Muscle of leg (tissue), 11 donors: ENCODE measurements around the gene FMN1. TPM values are rescaled to one million over a fixed set of nuclear protein-coding genes. Genes with fewer than 3 reads are reported as not detected.

Experiments
- DNase-seq: peaks from one replicate; pipeline ENCODE4 v3.0.0; 2013
- H3K27ac ChIP-seq: one replicate; pipeline ENCODE4 v1.5.1; 2013; ENCODE audit warnings: mild to moderate bottlenecking, low read length, control low read depth
- H3K27me3 ChIP-seq: one replicate; pipeline ENCODE4 v1.6.1; 2013; ENCODE audit warnings: low read length; ENCODE audit not compliant: control insufficient read depth, insufficient read depth
- H3K36me3 ChIP-seq: one replicate; pipeline ENCODE4 v1.6.1; 2013; ENCODE audit warnings: low read length; ENCODE audit not compliant: control insufficient read depth, insufficient read depth
- H3K4me1 ChIP-seq: one replicate; pipeline ENCODE4 v1.6.1; 2013; ENCODE audit warnings: low read length; ENCODE audit not compliant: control insufficient read depth, insufficient read depth
- H3K4me3 ChIP-seq: one replicate; pipeline ENCODE4 v1.5.1; 2013; ENCODE audit warnings: low read length, control low read depth
- H3K9me3 ChIP-seq: replicated peaks from 2 replicates; pipeline ENCODE4 v1.6.1; 2013; ENCODE audit warnings: low read depth, low read length; ENCODE audit not compliant: control insufficient read depth
- WGBS: methylation state at CpG from one replicate; pipeline ENCODE4 v1.1.5; 2013; ENCODE audit warnings: missing lambda C conversion rate; ENCODE audit not compliant: insufficient coverage; 5-methylcytosine and 5-hydroxymethylcytosine counted together
- polyA plus RNA-seq, 8 donors: library from polyadenylated mRNA; unstranded; fragments of 120-200 nt; gene quantifications; one replicate each; pipeline versions ENCODE4 v1.2.1 to v1.2.3, GENCODE V29; 2013; ENCODE audit warnings: inconsistent platforms in 1 of 8, low replicate concordance in 1 of 8; ENCODE audit not compliant: insufficient read length in 8 of 8, insufficient read depth in 1 of 8
- total RNA-seq: library from RNA; stranded (reverse); fragments of 120-200 nt; gene quantifications from one replicate; pipeline ENCODE4 v1.2.4, GENCODE V29; 2013

Gene FMN1
- total and polyA plus RNA-seq, 9 donors = 0.50 to 3.5 (median 1.0) TPM

GRCh38 chr15:32888221-32888761 lies 306.2 kb downstream of the FMN1 start:
- H3K27me3 ChIP-seq = no peaks in the 10 kb centered on the region
- no CpG with 5 or more reads among the region's 3 CpGs for WGBS
- DNase-seq = no peak

DNA sequence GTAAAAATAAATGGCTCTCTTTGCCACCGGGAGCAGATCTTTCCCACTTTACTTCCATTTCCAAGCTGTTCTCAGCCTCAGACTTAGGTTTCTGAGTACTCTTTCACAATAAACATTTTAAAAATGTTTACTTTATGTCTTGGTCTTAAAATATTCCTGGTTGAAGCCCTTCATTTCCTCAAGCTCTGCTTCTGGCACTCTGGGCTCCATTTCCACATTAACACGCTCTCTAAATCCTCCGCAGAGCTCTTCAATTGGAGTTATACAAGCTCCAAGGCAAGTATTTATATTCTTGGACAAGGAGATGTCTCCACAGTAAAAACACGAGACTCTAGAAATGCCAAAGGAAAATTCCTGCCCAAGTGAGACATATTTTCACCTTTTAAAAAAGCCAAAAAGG lies 307.4 kb downstream of the FMN1 start:
- WGBS = 40% methylated on average over 1 of the region's 4 CpGs
- H3K4me3 ChIP-seq = no peak overlapping the region
- peak; percentile 35 for DNase-seq
- no peaks in the 10 kb centered on the region for H3K36me3 ChIP-seq
- no peaks in the 10 kb centered on the region for H3K27me3 ChIP-seq
- no peaks in the 10 kb centered on the region for H3K4me1 ChIP-seq
- no peaks in the 10 kb centered on the region for H3K9me3 ChIP-seq
- no peak overlapping the region for H3K27ac ChIP-seq

More at GRCh38 chr15:32888221-32888761, 306.2 kb downstream of the FMN1 start:
- no peaks in the 10 kb centered on the region for H3K4me1 ChIP-seq
- no peak overlapping the region for H3K27ac ChIP-seq
- H3K9me3 ChIP-seq = no peaks in the 10 kb centered on the region
- no peaks in the 10 kb centered on the region for H3K36me3 ChIP-seq
- H3K4me3 ChIP-seq = no peak overlapping the region

GRCh38 chr15:32886459-32886858 lies 308.1 kb downstream of the FMN1 start:
- Histone ChIP-seq H3K27ac (no peak overlapping the region), H3K9me3 (no peaks in the 10 kb centered on the region), H3K4me3 (no peak overlapping the region), H3K36me3 (no peaks in the 10 kb centered on the region), H3K4me1 (no peaks in the 10 kb centered on the region), H3K27me3 (no peaks in the 10 kb centered on the region)
- 65% methylated on average over 4 of the region's 7 CpGs for WGBS
- no peak for DNase-seq

DNA sequence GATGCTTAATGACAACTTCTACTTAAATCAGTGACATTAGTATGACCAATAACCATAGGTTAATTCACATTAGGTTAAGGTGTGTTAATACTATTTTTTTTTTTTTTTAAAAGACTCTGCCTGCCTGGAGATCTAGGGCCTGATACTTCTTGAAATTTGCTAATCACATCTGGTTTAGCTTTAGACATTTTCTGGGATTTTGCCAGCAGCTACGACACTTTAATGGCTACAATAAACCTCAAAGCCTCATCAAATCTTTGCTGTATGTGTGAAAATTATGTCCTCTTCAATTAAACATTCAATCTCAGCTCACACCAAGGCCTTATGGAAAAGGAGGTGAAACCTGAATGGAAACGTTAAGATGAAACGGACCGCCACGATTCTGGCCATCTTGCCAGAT lies 308.8 kb downstream of the FMN1 start:
- Histone ChIP-seq H3K27ac (no peak overlapping the region), H3K4me3 (no peak overlapping the region), H3K36me3 (no peaks in the 10 kb centered on the region), H3K9me3 (no peaks in the 10 kb centered on the region), H3K27me3 (no peaks in the 10 kb centered on the region), H3K4me1 (no peaks in the 10 kb centered on the region)
- DNase-seq = no peak
- no CpG with 5 or more reads among the region's 5 CpGs for WGBS

DNA sequence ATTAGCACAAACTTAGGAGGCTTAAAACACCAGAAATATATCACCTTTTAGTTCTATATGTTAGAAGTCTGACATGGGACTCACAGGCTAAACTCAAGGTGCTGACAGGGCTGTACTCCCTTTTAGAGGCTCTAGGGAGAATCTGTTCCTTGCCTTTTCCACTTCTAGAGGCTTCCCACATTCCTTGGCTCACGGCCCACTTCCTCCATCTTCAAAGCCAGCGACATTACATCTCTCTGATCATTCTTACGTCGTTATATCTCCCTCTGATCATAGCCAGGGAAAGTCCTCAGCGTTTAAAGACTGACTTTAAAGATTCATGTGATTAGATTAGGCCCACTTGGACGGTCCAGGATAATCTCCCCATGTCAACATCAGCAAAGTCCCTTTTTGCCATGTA lies 310.4 kb downstream of the FMN1 start:
- Histone ChIP-seq H3K36me3 (no peaks in the 10 kb centered on the region), H3K9me3 (no peaks in the 10 kb centered on the region), H3K4me1 (no peaks in the 10 kb centered on the region), H3K4me3 (no peak overlapping the region), H3K27ac (no peak overlapping the region), H3K27me3 (no peaks in the 10 kb centered on the region)
- 24% methylated on average over 3 of the region's 6 CpGs for WGBS
- no peak for DNase-seq

GRCh38 chr15:32882955-32883354 lies 311.6 kb downstream of the FMN1 start:
- Histone ChIP-seq H3K27me3 (no peaks in the 10 kb centered on the region), H3K9me3 (no peaks in the 10 kb centered on the region), H3K36me3 (no peaks in the 10 kb centered on the region), H3K4me3 (no peak overlapping the region), H3K27ac (no peak overlapping the region), H3K4me1 (no peaks in the 10 kb centered on the region)
- DNase-seq = no peak
- 70% methylated on average over 2 of the region's 4 CpGs for WGBS

GRCh38 chr15:32881528-32881927 lies 313.0 kb downstream of the FMN1 start:
- no peaks in the 10 kb centered on the region for H3K9me3 ChIP-seq
- no peaks in the 10 kb centered on the region for H3K4me1 ChIP-seq
- no CpG with 5 or more reads among the region's 1 CpG for WGBS
- no peaks in the 10 kb centered on the region for H3K36me3 ChIP-seq
- DNase-seq = no peak
- H3K27ac ChIP-seq = no peak overlapping the region
- H3K27me3 ChIP-seq = no peaks in the 10 kb centered on the region
- no peak overlapping the region for H3K4me3 ChIP-seq

- H3K36me3 ChIP-seq = no peaks in the 10 kb centered on the region
- H3K27me3 ChIP-seq = no peaks in the 10 kb centered on the region
- H3K4me1 ChIP-seq = no peaks in the 10 kb centered on the region
- H3K9me3 ChIP-seq = no peaks in the 10 kb centered on the region
- H3K27ac ChIP-seq = no peak overlapping the region
- no peak for DNase-seq
- no peak overlapping the region for H3K4me3 ChIP-seq
Observed at GRCh38 chr15:32880642-32881041, 313.9 kb downstream of the FMN1 start.

- DNase-seq = no peak
- no peak overlapping the region for H3K27ac ChIP-seq
- H3K36me3 ChIP-seq = no peaks in the 10 kb centered on the region
- WGBS = no CpG with 5 or more reads among the region's 6 CpGs
- no peaks in the 10 kb centered on the region for H3K4me1 ChIP-seq
- H3K27me3 ChIP-seq = no peaks in the 10 kb centered on the region
- no peaks in the 10 kb centered on the region for H3K9me3 ChIP-seq
- no peak overlapping the region for H3K4me3 ChIP-seq
Observed at GRCh38 chr15:32879980-32880379, 314.5 kb downstream of the FMN1 start.

DNA sequence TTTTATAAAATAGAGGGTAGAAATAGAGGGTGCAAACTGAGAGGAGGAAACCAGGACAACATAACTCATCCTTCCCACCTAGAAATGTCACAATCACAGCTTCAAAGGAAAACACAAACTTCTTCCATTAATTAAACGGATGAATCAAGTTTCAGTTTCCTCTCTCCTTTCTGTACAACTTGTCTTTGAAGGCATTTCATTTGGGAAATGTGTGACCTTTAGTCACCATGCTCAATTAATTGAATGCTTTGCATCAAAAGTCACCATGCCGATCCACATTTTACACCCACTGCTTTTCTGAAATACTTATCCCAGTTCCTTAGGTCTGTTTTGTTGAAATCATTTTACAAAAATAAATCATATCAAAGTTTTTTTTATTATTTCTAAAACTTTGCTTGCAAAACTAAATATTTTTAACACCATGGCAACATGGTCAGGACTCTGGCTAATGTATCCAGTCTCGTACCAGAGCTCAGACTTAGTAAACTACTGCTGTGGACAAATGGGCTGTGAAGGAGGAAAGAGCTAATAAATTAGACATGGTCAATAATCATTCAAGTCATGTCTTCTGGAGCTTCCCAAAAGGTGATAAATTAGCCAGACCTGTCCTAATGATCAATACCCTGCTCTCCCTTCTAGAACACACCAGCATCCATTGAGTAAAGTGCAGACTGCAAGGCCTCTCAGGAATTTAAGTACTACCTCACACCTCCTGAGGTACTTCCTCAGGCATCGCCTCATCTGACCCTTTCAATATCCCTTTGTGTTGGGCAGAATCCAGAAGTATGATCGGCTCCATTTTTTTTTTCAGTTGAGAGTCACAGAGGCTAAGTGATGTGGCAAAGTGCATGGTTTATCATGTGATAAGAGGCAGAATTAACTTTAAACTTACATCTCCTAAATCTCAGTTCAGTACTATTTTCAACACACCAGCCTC lies 315.4 kb downstream of the FMN1 start:
- DNase-seq = peak; percentile 36
- no peaks in the 10 kb centered on the region for H3K9me3 ChIP-seq
- H3K4me3 ChIP-seq = no peak overlapping the region
- no peaks in the 10 kb centered on the region for H3K4me1 ChIP-seq
- peaks cover 2% of the 10 kb centered on the region for H3K27me3 ChIP-seq
- no peaks in the 10 kb centered on the region for H3K36me3 ChIP-seq
- no peak overlapping the region for H3K27ac ChIP-seq
- no CpG with 5 or more reads among the region's 5 CpGs for WGBS
